Suprapubic skin (tissue), 4 donors: ENCODE measurements around the gene GCC1.

Source experiments
- CTCF ChIP-seq, 2 donors: fragments of 200-600 bp in 1 of 2; fragments of 450-650 bp in 1 of 2; sonication (generic) in 1 of 2; IDR thresholded peaks; one replicate each; pipeline ENCODE4 v1.5.1; 2016 to 2019; ENCODE audit warnings: antibody characterized with exemption in 2 of 2, mild to moderate bottlenecking in 1 of 2, moderate library complexity in 1 of 2
- POLR2A ChIP-seq, 2 donors: fragments of 450-650 bp; IDR thresholded peaks; one replicate each; pipeline ENCODE4 v1.6.1; 2017; ENCODE audit warnings: antibody characterized with exemption in 2 of 2, mild to moderate bottlenecking in 2 of 2, moderate library complexity in 2 of 2
- POLR2AphosphoS5 ChIP-seq, 3 donors: sonication (generic); formaldehyde crosslinking; IDR thresholded peaks; one replicate each; pipeline ENCODE4 v1.6.1; 2017; ENCODE audit warnings: antibody characterized with exemption in 3 of 3

GRCh38 chr7:127582361-127582760, 3.0 kb downstream of the GCC1 start:
- no peak for TF ChIP-seq POLR2A (IDR thresholded peaks at IDR 0.05)
- no peak for TF ChIP-seq CTCF (IDR thresholded peaks at IDR 0.05)
- no peak for TF ChIP-seq POLR2AphosphoS5 (IDR thresholded peaks at IDR 0.05)
